ENCODE results near the gene KRTAP4-8.
A peak's percentile ranks its signal among the peaks of the same experiment; 100 is the strongest.
"Not testable (repeated sequence)": the region's sequence is repeated elsewhere in the genome, so short reads cannot be mapped to it uniquely, and the experiment has no call there.

The KRTAP4-8 gene

GRCh38 chr17:41098042-41098441 is at the start of gene KRTAP4-8:
TSS of gene KRTAP4-8 (minus strand) at chr17:41098142. CDS start at chr17:41098084, 58 bp downstream.
- peaks cover 13% of the 10 kb centered on the region for H3K4me1 Mint-ChIP-seq
- H3K27ac Mint-ChIP-seq, result no peak within 1 kb of the TSS
- peaks cover under 1% of the 10 kb centered on the region for H3K36me3 Mint-ChIP-seq
- peaks cover 6% of the 10 kb centered on the region for H3K27me3 Mint-ChIP-seq
- H3K4me3 Mint-ChIP-seq, result no peak within 1 kb of the TSS
- H3K9me3 Mint-ChIP-seq, result no peaks in the 10 kb centered on the region

GRCh38 chr17:41145261-41145660 is 47.3 kb upstream of the KRTAP4-8 start:
- Mint-ChIP-seq H3K9me3 (peaks cover 15% of the 10 kb centered on the region), H3K4me1 (no peaks in the 10 kb centered on the region), H3K27me3 (no peaks in the 10 kb centered on the region), H3K27ac (no peak overlapping the region), H3K4me3 (no peak overlapping the region), H3K36me3 (peaks cover 10% of the 10 kb centered on the region)

GRCh38 chr17:41144846-41145245 is 46.9 kb upstream of the KRTAP4-8 start:
- Mint-ChIP-seq H3K36me3 (peaks cover 10% of the 10 kb centered on the region), H3K4me1 (no peaks in the 10 kb centered on the region), H3K9me3 (peaks cover 15% of the 10 kb centered on the region), H3K27ac (no peak overlapping the region), H3K4me3 (no peak overlapping the region), H3K27me3 (no peaks in the 10 kb centered on the region)

DNA sequence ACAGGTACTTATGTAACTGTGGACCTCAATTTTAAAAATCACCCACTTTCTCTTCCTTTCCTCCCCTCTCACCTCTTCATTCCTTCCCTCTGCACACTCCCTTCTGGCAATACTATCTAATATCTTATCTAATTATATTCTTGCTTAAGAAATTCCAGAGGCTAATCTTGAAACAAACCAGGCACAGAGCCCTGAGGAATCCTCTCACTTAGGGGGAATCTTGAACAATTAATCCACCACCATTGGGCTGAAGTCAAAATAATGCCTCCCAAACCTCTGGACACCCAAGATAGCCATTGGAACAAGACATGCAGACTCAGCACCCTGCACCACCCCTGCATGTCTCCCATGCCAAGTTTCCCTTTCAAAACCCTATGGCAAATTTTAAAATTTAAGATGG is 43.4 kb upstream of the KRTAP4-8 start:
- Mint-ChIP-seq H3K27ac (no peak overlapping the region), H3K27me3 (no peaks in the 10 kb centered on the region), H3K4me1 (no peaks in the 10 kb centered on the region), H3K36me3 (peaks cover 14% of the 10 kb centered on the region), H3K4me3 (no peak overlapping the region), H3K9me3 (peaks cover 20% of the 10 kb centered on the region)

- H3K27ac Mint-ChIP-seq, result no peak within 1 kb of the TSS
- no peak within 1 kb of the TSS for H3K4me3 Mint-ChIP-seq
- no peaks in the 10 kb centered on the region for H3K27me3 Mint-ChIP-seq
- peaks cover 20% of the 10 kb centered on the region for H3K9me3 Mint-ChIP-seq
- no peaks in the 10 kb centered on the region for H3K4me1 Mint-ChIP-seq
- H3K36me3 Mint-ChIP-seq, result peaks cover 14% of the 10 kb centered on the region
Observed at GRCh38 chr17:41140360-41141131, 42.6 kb upstream of the KRTAP4-8 start, which contains the start of gene KRTAP4-6. TSS of gene KRTAP4-6 (minus strand) at chr17:41140544. CDS start at chr17:41140487, 57 bp downstream.

DNA sequence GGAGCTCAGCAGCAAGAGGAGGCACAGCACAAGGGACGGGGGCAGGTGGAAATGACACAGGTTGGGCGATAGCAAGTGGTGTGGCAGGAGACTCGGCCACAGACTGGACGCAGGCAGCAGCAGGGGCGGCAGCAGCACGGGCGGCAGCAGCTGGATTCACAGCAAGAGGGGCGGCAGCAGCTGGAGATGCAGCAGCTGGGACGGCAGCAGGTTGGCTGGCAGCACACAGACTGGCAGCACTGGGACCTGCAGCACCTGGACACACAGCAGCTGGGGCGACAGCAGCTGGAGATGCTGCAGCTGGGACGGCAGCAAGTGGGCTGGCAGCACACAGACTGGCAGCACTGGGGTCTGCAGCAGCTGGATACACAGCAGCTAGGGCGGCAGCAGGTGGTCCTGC is 41.9 kb upstream of the KRTAP4-8 start:
- not testable (repeated sequence) for H3K27ac Mint-ChIP-seq
- peaks cover 20% of the 10 kb centered on the region for H3K9me3 Mint-ChIP-seq
- H3K36me3 Mint-ChIP-seq, result peaks cover 12% of the 10 kb centered on the region

DNA sequence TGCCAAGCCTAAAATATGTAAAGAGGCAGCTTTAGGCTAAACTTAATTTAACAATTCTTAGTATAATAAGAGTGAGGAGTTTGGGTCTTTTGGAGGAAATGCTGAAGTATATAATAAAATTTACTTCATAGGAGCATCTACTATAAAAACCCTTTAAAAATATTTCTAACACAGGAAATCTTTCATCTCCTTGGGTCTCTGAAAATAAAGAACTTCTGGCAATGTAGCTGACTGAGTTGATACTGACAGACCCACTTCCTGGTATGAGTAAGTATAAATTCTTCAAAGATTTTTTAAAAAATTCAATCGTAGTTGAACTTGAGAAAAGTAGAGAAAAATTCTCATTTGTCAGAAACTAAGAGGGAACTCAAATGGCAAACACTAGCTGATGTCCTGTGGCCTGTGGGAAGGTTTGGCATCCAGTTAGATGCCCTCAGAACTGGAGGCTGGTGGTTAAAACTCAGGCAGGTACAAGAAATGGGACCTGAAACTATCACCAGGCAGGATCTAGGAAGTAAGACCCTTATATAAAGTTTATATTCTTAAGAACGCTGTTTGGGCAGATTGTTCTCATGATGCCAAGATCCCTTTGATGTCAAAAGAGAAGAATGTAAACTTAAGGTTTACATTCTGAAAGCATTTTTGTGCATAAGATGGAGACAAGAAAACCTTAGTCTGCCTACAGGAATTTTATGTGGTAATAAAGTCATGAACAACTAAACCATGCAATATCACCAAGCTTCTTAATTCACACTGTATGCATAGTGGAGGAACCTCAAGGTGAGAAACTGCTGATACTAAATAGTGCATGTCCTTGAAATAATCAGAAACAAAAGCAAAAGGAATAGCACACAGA is 36.2 kb upstream of the KRTAP4-8 start:
- no peaks in the 10 kb centered on the region for H3K27me3 Mint-ChIP-seq
- peaks cover 2% of the 10 kb centered on the region for H3K36me3 Mint-ChIP-seq
- peaks cover 2% of the 10 kb centered on the region for H3K9me3 Mint-ChIP-seq
- H3K4me3 Mint-ChIP-seq, result no peak overlapping the region
- peaks cover 38% of the 10 kb centered on the region for H3K4me1 Mint-ChIP-seq
- no peak overlapping the region for H3K27ac Mint-ChIP-seq

More for the DNA sequence above, 41.9 kb upstream of the KRTAP4-8 start:
- not testable (repeated sequence) for H3K4me3 Mint-ChIP-seq, H3K4me1 Mint-ChIP-seq, H3K27me3 Mint-ChIP-seq

- Mint-ChIP-seq H3K4me1 (peaks cover 44% of the 10 kb centered on the region), H3K27me3 (no peaks in the 10 kb centered on the region), H3K27ac (no peak overlapping the region), H3K4me3 (no peak overlapping the region), H3K9me3 (peaks cover 9% of the 10 kb centered on the region), H3K36me3 (no peaks in the 10 kb centered on the region)
Observed at GRCh38 chr17:41131979-41132378, 34.0 kb upstream of the KRTAP4-8 start.

DNA sequence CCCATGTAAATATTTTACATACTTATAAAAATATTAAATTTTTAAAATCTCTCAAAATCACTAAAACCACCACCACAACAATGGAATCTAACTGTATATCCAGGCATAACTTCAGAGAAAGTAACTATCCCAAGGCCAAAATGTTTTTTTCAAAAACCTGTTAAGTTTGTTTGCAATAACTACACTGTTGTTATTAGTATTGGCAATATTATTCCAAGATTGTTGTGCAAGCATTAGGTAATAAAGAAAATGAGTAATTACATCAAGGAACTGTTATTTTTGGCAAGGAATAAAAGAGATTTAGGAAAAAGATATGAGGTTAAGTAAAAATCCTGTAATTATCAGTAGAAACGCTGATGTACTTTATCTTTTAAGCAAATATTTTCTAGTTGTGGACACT is 29.4 kb upstream of the KRTAP4-8 start:
- Mint-ChIP-seq H3K4me3 (no peak overlapping the region), H3K4me1 (peaks cover 71% of the 10 kb centered on the region), H3K27ac (no peak overlapping the region), H3K9me3 (peaks cover 9% of the 10 kb centered on the region), H3K27me3 (no peaks in the 10 kb centered on the region), H3K36me3 (peaks cover 2% of the 10 kb centered on the region)

DNA sequence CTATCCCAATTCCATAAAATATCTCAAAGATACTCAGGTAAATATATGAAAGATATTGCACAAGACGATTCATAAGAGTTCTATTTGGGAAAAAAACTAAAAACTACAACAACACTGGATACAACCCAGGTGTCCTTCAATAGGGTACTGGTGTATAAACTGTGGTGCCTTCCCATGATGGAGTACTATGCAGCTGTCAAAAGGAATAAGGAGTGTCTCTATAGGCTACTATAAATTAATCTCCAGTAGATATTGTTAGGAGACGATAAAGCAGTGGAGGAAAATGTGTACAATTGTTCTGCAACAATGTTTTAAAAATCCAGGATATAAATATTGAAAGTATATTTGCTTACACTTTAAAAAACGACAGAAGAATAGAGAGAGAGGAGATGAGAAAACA is 28.5 kb upstream of the KRTAP4-8 start:
- H3K27ac Mint-ChIP-seq, result peak overlapping the region; percentile 46
- peaks cover 2% of the 10 kb centered on the region for H3K36me3 Mint-ChIP-seq
- H3K4me1 Mint-ChIP-seq, result peaks cover 63% of the 10 kb centered on the region
- H3K27me3 Mint-ChIP-seq, result no peaks in the 10 kb centered on the region
- peak overlapping the region; percentile 28 for H3K4me3 Mint-ChIP-seq
- H3K9me3 Mint-ChIP-seq, result peaks cover 9% of the 10 kb centered on the region

DNA sequence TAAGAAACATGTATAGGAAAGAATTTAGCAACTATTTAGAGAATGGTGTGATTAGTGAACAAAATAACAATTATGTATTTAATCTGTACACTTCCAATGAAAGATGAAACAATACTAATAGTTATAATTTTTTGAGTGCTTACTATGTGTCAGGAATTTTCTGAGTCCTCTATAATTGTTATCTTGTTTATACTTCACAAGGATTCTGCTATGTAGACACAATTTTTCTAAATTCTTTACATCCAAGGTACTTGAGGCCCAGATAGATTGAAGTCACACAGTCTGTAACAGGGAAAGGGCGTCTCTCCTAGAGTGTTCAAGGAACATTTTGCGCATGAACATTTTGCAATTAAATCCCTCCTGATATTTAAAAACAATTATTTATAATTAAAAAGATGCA is 27.1 kb upstream of the KRTAP4-8 start:
- Mint-ChIP-seq H3K27ac (no peak overlapping the region), H3K27me3 (no peaks in the 10 kb centered on the region), H3K4me3 (no peak overlapping the region), H3K4me1 (peaks cover 67% of the 10 kb centered on the region), H3K36me3 (peaks cover 2% of the 10 kb centered on the region), H3K9me3 (peaks cover 9% of the 10 kb centered on the region)

- H3K9me3 Mint-ChIP-seq, H3K36me3 Mint-ChIP-seq, H3K27me3 Mint-ChIP-seq: not testable (repeated sequence)
- peak within 1 kb of the TSS; percentile 72 for H3K4me3 Mint-ChIP-seq
- H3K4me1 Mint-ChIP-seq, result peaks cover 62% of the 10 kb centered on the region
- peak within 1 kb of the TSS; percentile 86 for H3K27ac Mint-ChIP-seq
Observed at GRCh38 chr17:41123991-41124371, 26.0 kb upstream of the KRTAP4-8 start, which contains the start of gene KRTAP4-12. TSS of gene KRTAP4-12 (minus strand) at chr17:41124182. CDS start at chr17:41124122, 60 bp downstream.

DNA sequence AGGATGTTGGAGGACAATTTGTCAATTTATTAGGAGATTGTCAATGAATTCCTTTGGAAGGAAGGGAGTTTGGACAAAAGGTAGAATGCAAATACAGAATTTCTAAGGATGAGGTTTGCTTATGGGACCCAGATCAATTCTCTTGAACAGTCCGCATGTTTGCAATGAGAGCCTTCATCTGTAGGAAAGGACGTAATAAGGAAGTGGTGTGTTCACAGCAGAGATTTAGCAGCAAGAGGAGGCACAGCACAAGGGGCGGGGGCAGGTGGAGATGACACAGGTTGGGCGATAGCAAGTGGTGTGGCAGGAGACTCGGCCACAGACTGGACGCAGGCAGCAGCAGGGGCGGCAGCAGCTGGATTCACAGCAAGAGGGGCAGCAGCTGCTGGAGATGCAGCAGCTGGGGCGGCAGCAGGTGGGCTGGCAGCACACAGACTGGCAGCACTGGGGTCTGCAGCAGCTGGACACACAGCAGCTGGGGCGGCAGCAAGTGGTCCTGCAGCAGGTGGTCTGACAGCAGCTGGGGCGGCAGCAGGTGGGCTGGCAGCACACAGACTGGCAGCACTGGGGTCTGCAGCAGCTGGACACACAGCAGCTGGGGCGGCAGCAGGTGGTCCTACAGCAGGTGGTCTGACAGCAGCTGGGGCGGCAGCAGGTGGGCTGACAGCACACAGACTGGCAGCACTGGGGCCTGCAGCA is 25.5 kb upstream of the KRTAP4-8 start:
- H3K4me1 Mint-ChIP-seq, result peaks cover 62% of the 10 kb centered on the region
- not testable (repeated sequence) for H3K36me3 Mint-ChIP-seq, H3K27me3 Mint-ChIP-seq, H3K9me3 Mint-ChIP-seq
- H3K27ac Mint-ChIP-seq, result peak overlapping the region; percentile 86
- H3K4me3 Mint-ChIP-seq, result peak overlapping the region; percentile 72

DNA sequence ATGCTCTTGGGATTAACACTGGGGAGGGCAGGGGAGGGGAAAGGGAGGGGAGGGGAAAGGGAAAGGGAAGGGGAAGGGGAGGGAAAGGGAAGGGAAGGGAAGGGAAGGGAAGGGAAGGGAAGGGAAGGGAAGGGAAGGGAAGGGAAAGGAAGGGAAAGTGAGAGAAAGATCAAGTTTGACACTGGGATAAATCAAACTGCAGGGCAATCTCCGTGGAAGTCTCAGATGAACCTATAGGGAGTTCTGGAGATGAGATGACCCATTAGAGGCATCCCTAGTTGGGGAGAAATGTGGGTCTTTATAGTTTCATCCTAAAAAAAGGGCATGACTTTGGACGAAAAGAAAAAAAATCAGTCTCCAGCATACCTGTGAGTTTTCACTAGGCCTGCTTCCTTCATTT is 23.8 kb upstream of the KRTAP4-8 start:
- Mint-ChIP-seq H3K27me3 (no peaks in the 10 kb centered on the region), H3K27ac (peak overlapping the region; percentile 30), H3K4me1 (peaks cover 70% of the 10 kb centered on the region), H3K36me3 (peaks cover 2% of the 10 kb centered on the region), H3K4me3 (no peak overlapping the region), H3K9me3 (no peaks in the 10 kb centered on the region)
